Liver (tissue), 9 donors: ENCODE measurements around the gene SETD5. TPM values are rescaled to one million over a fixed set of nuclear protein-coding genes. Genes with fewer than 3 reads are reported as not detected.

Experiments
- DNase-seq: peaks from one replicate; pipeline ENCODE4 v3.0.0-alpha.2; 2017; ENCODE audit warnings: low spot score
- H3K27ac ChIP-seq, 2 donors: one replicate each; pipeline ENCODE4 v1.7.0; 2013; ENCODE audit warnings: inconsistent platforms in 2 of 2, low read length in 2 of 2, control low read depth in 1 of 2, low read depth in 1 of 2, mild to moderate bottlenecking in 1 of 2
- H3K27me3 ChIP-seq, 4 donors: one replicate each; pipeline versions ENCODE4 v1.6.1 to v1.7.0; 2013; ENCODE audit warnings: low read length in 3 of 4, inconsistent platforms in 1 of 4, mild to moderate bottlenecking in 1 of 4, moderate library complexity in 1 of 4; ENCODE audit not compliant: control insufficient read depth in 4 of 4, insufficient read depth in 4 of 4
- H3K36me3 ChIP-seq, 4 donors: one replicate each; pipeline versions ENCODE4 v1.6.1 to v1.7.0; 2013; ENCODE audit warnings: low read length in 3 of 4, mild to moderate bottlenecking in 3 of 4, low read depth in 1 of 4, moderate library complexity in 1 of 4; ENCODE audit not compliant: control insufficient read depth in 4 of 4, insufficient read depth in 3 of 4
- H3K4me1 ChIP-seq, 4 donors: one replicate each; pipeline versions ENCODE4 v1.6.1 to v1.7.0; 2013; ENCODE audit warnings: low read length in 3 of 4, mild to moderate bottlenecking in 3 of 4, moderate library complexity in 1 of 4; ENCODE audit not compliant: control insufficient read depth in 4 of 4, insufficient read depth in 4 of 4
- H3K4me3 ChIP-seq, 3 donors: one replicate each; pipeline versions ENCODE4 v1.6.1 to v1.7.0; 2013; ENCODE audit warnings: low read length in 3 of 3, control low read depth in 1 of 3, low read depth in 1 of 3, mild to moderate bottlenecking in 1 of 3
- H3K9ac ChIP-seq, 2 donors: one replicate each; pipeline ENCODE4 v1.7.0; 2013; ENCODE audit warnings: low read length in 2 of 2, mild to moderate bottlenecking in 2 of 2, moderate library complexity in 2 of 2, control low read depth in 1 of 2, low read depth in 1 of 2
- H3K9me3 ChIP-seq, 4 donors: one replicate each; pipeline versions ENCODE4 v1.6.1 to v1.7.0; 2013; ENCODE audit warnings: low read length in 3 of 4; ENCODE audit not compliant: control insufficient read depth in 4 of 4
- EGR1 ChIP-seq, 2 donors: IDR thresholded peaks; 2 replicates each; pipeline ENCODE4 v1.6.1; 2016 to 2018; ENCODE audit warnings: antibody characterized with exemption in 2 of 2, low read depth in 2 of 2
- FOXA1 ChIP-seq: IDR thresholded peaks from 2 replicates; pipeline ENCODE4 v1.6.1; 2016; ENCODE audit warnings: antibody characterized with exemption
- FOXA2 ChIP-seq: IDR thresholded peaks from 2 replicates; pipeline ENCODE4 v1.6.1; 2016; ENCODE audit warnings: antibody characterized with exemption
- GABPA ChIP-seq, 2 donors: IDR thresholded peaks in 1 of 2; conservative IDR thresholded peaks in 1 of 2; 2 replicates each; pipeline ENCODE4 v1.6.1; 2016; ENCODE audit warnings: antibody characterized with exemption in 2 of 2, mild to moderate bottlenecking in 1 of 2, moderate library complexity in 1 of 2
- HNF4A ChIP-seq, 2 donors: conservative IDR thresholded peaks; 2 replicates each; pipeline ENCODE4 v1.6.1; 2016; ENCODE audit warnings: antibody characterized with exemption in 2 of 2, mild to moderate bottlenecking in 2 of 2
- HNF4G ChIP-seq: IDR thresholded peaks from 2 replicates; pipeline ENCODE4 v1.6.1; 2016; ENCODE audit warnings: antibody characterized with exemption
- NR2F2 ChIP-seq: IDR thresholded peaks from 2 replicates; pipeline ENCODE4 v1.6.1; 2016; ENCODE audit warnings: antibody characterized with exemption
- RAD21 ChIP-seq, 2 donors: IDR thresholded peaks; 2 replicates each; pipeline ENCODE4 v1.6.1; 2016; ENCODE audit warnings: antibody characterized with exemption in 2 of 2, mild to moderate bottlenecking in 2 of 2
- RXRA ChIP-seq, 2 donors: IDR thresholded peaks; 2 replicates each; pipeline ENCODE4 v1.6.1; 2017 to 2018; ENCODE audit warnings: antibody characterized with exemption in 2 of 2, mild to moderate bottlenecking in 1 of 2
- SP1 ChIP-seq: IDR thresholded peaks from 2 replicates; pipeline ENCODE4 v1.6.1; 2018; ENCODE audit warnings: antibody characterized with exemption, mild to moderate bottlenecking
- TAF1 ChIP-seq: conservative IDR thresholded peaks from 2 replicates; pipeline ENCODE4 v1.6.1; 2016; ENCODE audit warnings: antibody characterized with exemption, mild to moderate bottlenecking
- YY1 ChIP-seq: IDR thresholded peaks from 2 replicates; pipeline ENCODE4 v1.6.1; 2016; ENCODE audit warnings: antibody characterized with exemption, mild to moderate bottlenecking
- WGBS: extraction: QIAGEN DNeasy Blood & Tissue Kit; methylation state at CpG from one replicate; pipeline ENCODE4 v1.1.7; 2013; 5-methylcytosine and 5-hydroxymethylcytosine counted together
- polyA plus RNA-seq, 2 donors: library from polyadenylated mRNA; stranded (reverse) in 1 of 2; unstranded in 1 of 2; fragments of 200-250 nt in 1 of 2; fragments of >200 nt in 1 of 2; fragmentation: Nextera tagmentation in 1 of 2; extraction: Ambion mirVana in 1 of 2; gene quantifications; one replicate each; pipeline versions ENCODE4 v1.2.1 to v1.2.3, GENCODE V29; 2013 to 2015
- total RNA-seq, 2 donors: library from RNA; depleted of rRNA; stranded (reverse); fragments of >200 nt; gene quantifications; one replicate each; pipeline ENCODE4 v1.2.3, GENCODE V29; 2014
- TF ChIP-seq, protein P1 (sequence below): IDR thresholded peaks from 2 replicates; pipeline ENCODE4 v1.6.1; 2016; ENCODE audit warnings: antibody characterized with exemption
- TF ChIP-seq, protein P2 (sequence below): IDR thresholded peaks from 2 replicates; pipeline ENCODE4 v1.6.1; 2016; ENCODE audit warnings: antibody characterized with exemption
- TF ChIP-seq, protein P3 (sequence below): IDR thresholded peaks from 2 replicates; pipeline ENCODE4 v1.6.1; 2016; ENCODE audit warnings: antibody characterized with exemption
- TF ChIP-seq, protein P4 (sequence below): fragments of 150-350 bp; IDR thresholded peaks from 2 replicates; pipeline ENCODE4 v1.5.1; 2017; ENCODE audit warnings: improper control_type of control experiment, low read depth, low read length; ENCODE audit not compliant: missing input control
- TF ChIP-seq, protein P5 (sequence below): IDR thresholded peaks from 2 replicates; pipeline ENCODE4 v1.6.1; 2016; ENCODE audit warnings: antibody characterized with exemption, mild to moderate bottlenecking
- donor health status: healthy.
- donor health status: healthy.
- donor health status: healthy.
- donor health status: healthy.
- donor health status: healthy.

Gene SETD5
- total and polyA plus RNA-seq, 4 donors, result 17.9 to 76.6 (median 24.3) TPM

DNA sequence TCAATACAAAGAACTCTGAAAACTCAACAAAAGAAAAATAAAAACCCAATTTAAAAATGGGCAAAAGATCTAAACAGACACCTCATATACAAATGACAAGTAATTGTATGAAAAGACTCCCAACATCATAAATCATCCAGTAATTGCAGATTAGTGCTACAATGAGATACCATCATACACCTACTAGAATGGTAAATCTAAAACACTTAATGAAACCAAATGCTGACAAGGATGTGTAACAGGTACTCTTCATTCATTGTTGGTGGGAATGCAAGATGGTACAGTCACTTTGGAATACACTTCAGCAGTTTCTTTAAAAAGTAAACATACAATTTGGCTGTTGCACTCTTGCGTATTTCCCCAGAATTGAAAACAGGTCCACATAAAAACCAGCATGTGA lies 87.8 kb downstream of the SETD5 start:
- H3K9ac ChIP-seq, result no peak overlapping the region
- H3K36me3 ChIP-seq, result peaks cover 2 to 23% (median 14%) of the 10 kb centered on the region in 4 donors
- TF ChIP-seq HNF4A (conservative IDR thresholded peaks at IDR 0.05), result no peak
- TF ChIP-seq, protein P1, sequence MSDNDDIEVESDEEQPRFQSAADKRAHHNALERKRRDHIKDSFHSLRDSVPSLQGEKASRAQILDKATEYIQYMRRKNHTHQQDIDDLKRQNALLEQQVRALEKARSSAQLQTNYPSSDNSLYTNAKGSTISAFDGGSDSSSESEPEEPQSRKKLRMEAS, result no peak
- no peak for TF ChIP-seq HNF4G
- TF ChIP-seq, protein P2, sequence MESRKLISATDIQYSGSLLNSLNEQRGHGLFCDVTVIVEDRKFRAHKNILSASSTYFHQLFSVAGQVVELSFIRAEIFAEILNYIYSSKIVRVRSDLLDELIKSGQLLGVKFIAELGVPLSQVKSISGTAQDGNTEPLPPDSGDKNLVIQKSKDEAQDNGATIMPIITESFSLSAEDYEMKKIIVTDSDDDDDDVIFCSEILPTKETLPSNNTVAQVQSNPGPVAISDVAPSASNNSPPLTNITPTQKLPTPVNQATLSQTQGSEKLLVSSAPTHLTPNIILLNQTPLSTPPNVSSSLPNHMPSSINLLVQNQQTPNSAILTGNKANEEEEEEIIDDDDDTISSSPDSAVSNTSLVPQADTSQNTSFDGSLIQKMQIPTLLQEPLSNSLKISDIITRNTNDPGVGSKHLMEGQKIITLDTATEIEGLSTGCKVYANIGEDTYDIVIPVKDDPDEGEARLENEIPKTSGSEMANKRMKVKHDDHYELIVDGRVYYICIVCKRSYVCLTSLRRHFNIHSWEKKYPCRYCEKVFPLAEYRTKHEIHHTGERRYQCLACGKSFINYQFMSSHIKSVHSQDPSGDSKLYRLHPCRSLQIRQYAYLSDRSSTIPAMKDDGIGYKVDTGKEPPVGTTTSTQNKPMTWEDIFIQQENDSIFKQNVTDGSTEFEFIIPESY, result no peak
- TF ChIP-seq, protein P3, sequence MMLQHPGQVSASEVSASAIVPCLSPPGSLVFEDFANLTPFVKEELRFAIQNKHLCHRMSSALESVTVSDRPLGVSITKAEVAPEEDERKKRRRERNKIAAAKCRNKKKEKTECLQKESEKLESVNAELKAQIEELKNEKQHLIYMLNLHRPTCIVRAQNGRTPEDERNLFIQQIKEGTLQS, result no peak
- no peak for TF ChIP-seq NR2F2
- no peak for TF ChIP-seq GABPA (IDR thresholded peaks at IDR 0.05 in 1 of 2, conservative IDR thresholded peaks at IDR 0.05 in 1 of 2)
- TF ChIP-seq, protein P4, sequence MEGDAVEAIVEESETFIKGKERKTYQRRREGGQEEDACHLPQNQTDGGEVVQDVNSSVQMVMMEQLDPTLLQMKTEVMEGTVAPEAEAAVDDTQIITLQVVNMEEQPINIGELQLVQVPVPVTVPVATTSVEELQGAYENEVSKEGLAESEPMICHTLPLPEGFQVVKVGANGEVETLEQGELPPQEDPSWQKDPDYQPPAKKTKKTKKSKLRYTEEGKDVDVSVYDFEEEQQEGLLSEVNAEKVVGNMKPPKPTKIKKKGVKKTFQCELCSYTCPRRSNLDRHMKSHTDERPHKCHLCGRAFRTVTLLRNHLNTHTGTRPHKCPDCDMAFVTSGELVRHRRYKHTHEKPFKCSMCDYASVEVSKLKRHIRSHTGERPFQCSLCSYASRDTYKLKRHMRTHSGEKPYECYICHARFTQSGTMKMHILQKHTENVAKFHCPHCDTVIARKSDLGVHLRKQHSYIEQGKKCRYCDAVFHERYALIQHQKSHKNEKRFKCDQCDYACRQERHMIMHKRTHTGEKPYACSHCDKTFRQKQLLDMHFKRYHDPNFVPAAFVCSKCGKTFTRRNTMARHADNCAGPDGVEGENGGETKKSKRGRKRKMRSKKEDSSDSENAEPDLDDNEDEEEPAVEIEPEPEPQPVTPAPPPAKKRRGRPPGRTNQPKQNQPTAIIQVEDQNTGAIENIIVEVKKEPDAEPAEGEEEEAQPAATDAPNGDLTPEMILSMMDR, result no peak
- TF ChIP-seq YY1, result no peak
- TF ChIP-seq, protein P5, sequence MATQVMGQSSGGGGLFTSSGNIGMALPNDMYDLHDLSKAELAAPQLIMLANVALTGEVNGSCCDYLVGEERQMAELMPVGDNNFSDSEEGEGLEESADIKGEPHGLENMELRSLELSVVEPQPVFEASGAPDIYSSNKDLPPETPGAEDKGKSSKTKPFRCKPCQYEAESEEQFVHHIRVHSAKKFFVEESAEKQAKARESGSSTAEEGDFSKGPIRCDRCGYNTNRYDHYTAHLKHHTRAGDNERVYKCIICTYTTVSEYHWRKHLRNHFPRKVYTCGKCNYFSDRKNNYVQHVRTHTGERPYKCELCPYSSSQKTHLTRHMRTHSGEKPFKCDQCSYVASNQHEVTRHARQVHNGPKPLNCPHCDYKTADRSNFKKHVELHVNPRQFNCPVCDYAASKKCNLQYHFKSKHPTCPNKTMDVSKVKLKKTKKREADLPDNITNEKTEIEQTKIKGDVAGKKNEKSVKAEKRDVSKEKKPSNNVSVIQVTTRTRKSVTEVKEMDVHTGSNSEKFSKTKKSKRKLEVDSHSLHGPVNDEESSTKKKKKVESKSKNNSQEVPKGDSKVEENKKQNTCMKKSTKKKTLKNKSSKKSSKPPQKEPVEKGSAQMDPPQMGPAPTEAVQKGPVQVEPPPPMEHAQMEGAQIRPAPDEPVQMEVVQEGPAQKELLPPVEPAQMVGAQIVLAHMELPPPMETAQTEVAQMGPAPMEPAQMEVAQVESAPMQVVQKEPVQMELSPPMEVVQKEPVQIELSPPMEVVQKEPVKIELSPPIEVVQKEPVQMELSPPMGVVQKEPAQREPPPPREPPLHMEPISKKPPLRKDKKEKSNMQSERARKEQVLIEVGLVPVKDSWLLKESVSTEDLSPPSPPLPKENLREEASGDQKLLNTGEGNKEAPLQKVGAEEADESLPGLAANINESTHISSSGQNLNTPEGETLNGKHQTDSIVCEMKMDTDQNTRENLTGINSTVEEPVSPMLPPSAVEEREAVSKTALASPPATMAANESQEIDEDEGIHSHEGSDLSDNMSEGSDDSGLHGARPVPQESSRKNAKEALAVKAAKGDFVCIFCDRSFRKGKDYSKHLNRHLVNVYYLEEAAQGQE, result no peak
- no peaks in the 10 kb centered on the region for H3K4me1 ChIP-seq
- no peak overlapping the region for H3K4me3 ChIP-seq
- H3K9me3 ChIP-seq, result peaks cover 0 to 2% (median under 1%) of the 10 kb centered on the region in 4 donors
- no peak overlapping the region for H3K27ac ChIP-seq
- no peaks in the 10 kb centered on the region for H3K27me3 ChIP-seq
- WGBS, result 100% methylated on average over 1 of the region's 1 CpG
- DNase-seq, result no peak

DNA sequence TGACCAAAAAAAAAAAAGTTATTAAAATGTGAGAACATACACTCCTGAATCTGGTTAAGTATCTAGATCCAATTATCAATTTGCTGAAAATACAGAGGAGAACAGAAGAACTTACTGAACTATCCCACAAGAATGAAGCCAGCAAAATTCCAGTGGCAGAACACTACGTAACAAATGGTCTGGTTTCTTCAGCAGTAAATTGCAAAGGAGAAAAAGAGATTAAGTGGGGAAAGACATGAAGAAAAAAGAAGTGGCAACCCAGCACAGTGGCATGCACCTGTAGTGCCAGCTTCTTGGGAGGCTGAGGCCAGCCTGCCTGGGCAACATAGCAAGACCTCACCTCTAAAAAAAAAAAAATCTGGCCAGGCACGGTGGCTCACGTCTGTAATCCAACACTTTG lies 94.1 kb downstream of the SETD5 start:
- Histone ChIP-seq H3K36me3 (no peaks in the 10 kb centered on the region), H3K27ac (no peak overlapping the region)
- WGBS, result 74% methylated on average over 3 of the region's 3 CpGs
- TF ChIP-seq EGR1 (IDR thresholded peaks at IDR 0.05; ENCODE audit: low read depth in 2 of 2), result no peak
- no peak for TF ChIP-seq FOXA1
- TF ChIP-seq FOXA2, result no peak
- TF ChIP-seq YY1, result no peak
- no peak for TF ChIP-seq SP1
- TF ChIP-seq TAF1, result no peak
- TF ChIP-seq NR2F2, result no peak
- TF ChIP-seq RXRA (IDR thresholded peaks at IDR 0.05), result no peak
- TF ChIP-seq, protein P3, result no peak
- no peak for TF ChIP-seq GABPA (IDR thresholded peaks at IDR 0.05 in 1 of 2, conservative IDR thresholded peaks at IDR 0.05 in 1 of 2)
- TF ChIP-seq, protein P4, result no peak
- no peak for TF ChIP-seq RAD21 (IDR thresholded peaks at IDR 0.05)
- TF ChIP-seq, protein P2, result no peak

More for the DNA sequence above, 94.1 kb downstream of the SETD5 start:
- no peaks in the 10 kb centered on the region for H3K4me1 ChIP-seq
- H3K9ac ChIP-seq, result no peak overlapping the region
- DNase-seq, result no peak
- peaks cover 0 to 2% (median under 1%) of the 10 kb centered on the region in 4 donors for H3K9me3 ChIP-seq
- H3K4me3 ChIP-seq, result no peak overlapping the region
- H3K27me3 ChIP-seq, result no peaks in the 10 kb centered on the region
